K562 (cell line): ENCODE measurements around the gene PLAGL1. TPM values are rescaled to one million over a fixed set of nuclear protein-coding genes. Genes with fewer than 3 reads are reported as not detected.
A peak's percentile ranks its signal among the peaks of the same experiment; 100 is the strongest.

Source experiments
- ATAC-seq: fragments of 200-7000 bp; cut with Tn5 transposase; 3 replicates; pipeline ENCODE4 v1.9.1; 2020; ENCODE audit warnings: moderate library complexity
- BruUV-seq: library from RNA; stranded (reverse); fragments of 400-500 nt; replicated peaks from 2 replicates; lab custom pipeline; 2021; lab: Mats Ljungman, UMichigan
- CTCF ChIA-PET: fragments of 300-600 bp; formaldehyde crosslinking; extraction: SDS; loops from one replicate; lab custom pipeline; 2021; ENCODE audit warnings: low intra/inter-chr PET ratio; lab: Yijun Ruan, JAX
- POLR2A ChIA-PET: fragments of 300-600, 350-650 bp; sonication (Branson Sonifier 250); formaldehyde crosslinking; extraction: SDS; loops from one replicate; lab custom pipeline; 2021; ENCODE audit warnings: antibody characterized with exemption, inconsistent platforms; lab: Yijun Ruan, JAX
- DNase-seq, 4 experiments: peaks; one replicate each; pipeline versions ENCODE4 v3.0.0 to v3.0.0-alpha.2; 2011 to 2018; ENCODE audit warnings: low spot score in 3 of 4, mixed read lengths in 3 of 4; ENCODE audit errors: extremely low read depth in 1 of 4
- FAIRE-seq: peaks from 2 replicates; lab custom pipeline; 2011; peaks lifted over from hg19 to GRCh38; lab: Jason Lieb, UNC
- H2AFZ ChIP-seq: 2 replicates; pipeline ENCODE4 v1.6.0; 2011; ENCODE audit warnings: low read depth, low read length, control low read depth, inconsistent platforms
- H3K27ac ChIP-seq: fragments of 200-600 bp; 3 replicates; pipeline ENCODE4 v1.8.0; 2011; ENCODE audit warnings: low read depth, mild to moderate bottlenecking, control low read depth, inconsistent platforms, low read length, moderate library complexity, mixed read lengths; ENCODE audit errors: extremely low read depth
- H3K27me3 ChIP-seq, 2 experiments: fragments of 300-600 bp in 1 of 2; 2 replicates in 1 of 2; 3 replicates in 1 of 2; pipeline versions ENCODE4 v1.6.0 to v1.8.0; 2011; ENCODE audit warnings: inconsistent platforms in 2 of 2, low read length in 2 of 2, mild to moderate bottlenecking in 1 of 2, mixed read lengths in 1 of 2, moderate library complexity in 1 of 2; ENCODE audit not compliant: control insufficient read depth in 2 of 2, insufficient read depth in 2 of 2
- H3K36me3 ChIP-seq: fragments of 300-600 bp; 3 replicates; pipeline ENCODE4 v1.8.0; 2011; ENCODE audit warnings: mild to moderate bottlenecking, low read length, inconsistent platforms; ENCODE audit not compliant: control insufficient read depth, insufficient read depth
- H3K4me1 ChIP-seq, 2 experiments: fragments of 200-600 bp in 1 of 2; replicated peaks in 1 of 2; 2 replicates in 1 of 2; 3 replicates in 1 of 2; pipeline versions ENCODE4 v1.5.1 to v1.8.0; 2011; ENCODE audit warnings: inconsistent platforms in 2 of 2, low read length in 2 of 2, mild to moderate bottlenecking in 1 of 2, mixed read lengths in 1 of 2, moderate library complexity in 1 of 2; ENCODE audit not compliant: control insufficient read depth in 2 of 2, insufficient read depth in 2 of 2
- H3K4me2 ChIP-seq: 2 replicates; pipeline ENCODE4 v1.6.1; 2011; ENCODE audit warnings: low read length, control low read depth, inconsistent platforms, mixed read lengths; ENCODE audit not compliant: insufficient read depth
- H3K4me3 ChIP-seq: fragments of 200-600 bp; sonication (generic), shearing (Covaris generic); 2 replicates; pipeline ENCODE4 v1.5.1; 2016; ENCODE audit warnings: control low read depth, inconsistent platforms
- H3K79me2 ChIP-seq: fragments of 200-600 bp; 3 replicates; pipeline ENCODE4 v1.8.0; 2011; ENCODE audit warnings: low read length, inconsistent platforms; ENCODE audit not compliant: control insufficient read depth, insufficient read depth
- H3K9ac ChIP-seq, 2 experiments: 2 replicates each; pipeline versions ENCODE4 v1.6.0 to v1.6.1; 2011; ENCODE audit warnings: low read depth in 2 of 2, low read length in 2 of 2, control low read depth in 1 of 2, inconsistent platforms in 1 of 2, mild to moderate bottlenecking in 1 of 2, mixed read lengths in 1 of 2; ENCODE audit not compliant: insufficient read depth in 1 of 2
- H3K9me1 ChIP-seq: one replicate; pipeline ENCODE4 v1.6.0; 2011; ENCODE audit warnings: inconsistent platforms, mild to moderate bottlenecking, low read length, moderate library complexity; ENCODE audit not compliant: control insufficient read depth, insufficient read depth
- H3K9me3 ChIP-seq: replicated peaks from 2 replicates; pipeline ENCODE4 v1.5.1; 2011; ENCODE audit warnings: low read depth, low read length, inconsistent platforms; ENCODE audit not compliant: control insufficient read depth, insufficient read depth
- H4K20me1 ChIP-seq: replicated peaks from 2 replicates; pipeline ENCODE4 v1.6.1; 2011; ENCODE audit warnings: low read length, inconsistent platforms, mixed read lengths; ENCODE audit not compliant: control insufficient read depth, insufficient read depth
- RAD21 ChIP-seq, 2 experiments: fragments of 250-450 bp in 1 of 2; fragments of 450-650 bp in 1 of 2; sonication (Bioruptor Pico) in 1 of 2; formaldehyde crosslinking in 1 of 2; IDR thresholded peaks in 1 of 2; conservative IDR thresholded peaks in 1 of 2; 2 replicates each; pipeline versions ENCODE4 v1.4.0 to v1.8.0; 2020 to 2022; ENCODE audit warnings: mild to moderate bottlenecking in 2 of 2, moderate library complexity in 1 of 2
- RERE ChIP-seq: sonication (generic); formaldehyde crosslinking; IDR thresholded peaks from 2 replicates; pipeline ENCODE4 v1.8.0; 2023; ENCODE audit warnings: missing genetic modification reagents, mild to moderate bottlenecking, borderline replicate concordance
- WGBS: fragments of 100-300 bp; shearing (Covaris generic); methylation state at CpG from one replicate; pipeline ENCODE4 v1.1.6; 2016; ENCODE audit warnings: low coverage, mixed read lengths; ENCODE audit not compliant: insufficient coverage; ENCODE audit errors: missing lambda C conversion rate; 5-methylcytosine and 5-hydroxymethylcytosine counted together
- in situ Hi-C: fragments of 300-500 bp; cut with MboI; formaldehyde crosslinking; loops from 4 replicates; pipeline ENCODE4 v1.15.0; 2018; ENCODE audit warnings: inconsistent platforms, mixed read lengths
- intact Hi-C: fragments of 100-400 bp; cut with micrococcal nuclease; formaldehyde crosslinking; loops from 2 replicates; pipeline ENCODE4 v1.14.2; 2022
- polyA plus RNA-seq, 8 experiments: library from polyadenylated mRNA; depleted of rRNA in 4 of 8; stranded (reverse) in 5 of 8; unstranded in 3 of 8; fragments of >200 nt; fragmentation: Nextera tagmentation in 2 of 8; fragmentation: Illumina TruSeq in 1 of 8; extraction: Ambion mirVana in 2 of 8; extraction: Trizol in 1 of 8; gene quantifications; 2 replicates each; pipeline versions ENCODE4 v1.2.1 to v1.2.3, GENCODE V29; 2011 to 2014; ENCODE audit warnings: inconsistent platforms in 1 of 8, missing spikeins in 1 of 8
- total RNA-seq, 7 experiments: library from RNA; depleted of rRNA in 6 of 7; stranded (reverse); fragments of >200 nt in 6 of 7; fragmentation: Illumina TruSeq in 2 of 7; extraction: Trizol in 2 of 7; gene quantifications; 2 replicates each; pipeline versions ENCODE4 v1.2.1 to v1.2.3, GENCODE V29; 2011 to 2021; ENCODE audit warnings: low replicate concordance in 1 of 7

The PLAGL1 gene
- total and polyA plus RNA-seq, 9 of the 15 experiments (the other 6 are each of a cell fraction or from before 2014, with no cell fraction given) = 4.9 to 29.6 (median 13.2) TPM

- DNase-seq (no peak), ATAC-seq (no peak), FAIRE-seq (no peak)
- no peak overlapping the region for H2AFZ ChIP-seq
- intact Hi-C loops = no loop called here
- no peak overlapping the region for H3K4me2 ChIP-seq
- H3K4me3 ChIP-seq = no peak overlapping the region
- H4K20me1 ChIP-seq = no peaks in the 10 kb centered on the region
- 0 out of 5 replicates have a peak, but pooled peaks cover 0 to 1% of the 10 kb centered on the region in 2 experiments for H3K27me3 ChIP-seq
- WGBS = 30% methylated on average over 4 of the region's 4 CpGs
- H3K9me3 ChIP-seq = no peaks in the 10 kb centered on the region
- CTCF ChIA-PET = no interaction called here
- no peaks in the 10 kb centered on the region for H3K36me3 ChIP-seq
- H3K79me2 ChIP-seq = no peaks in the 10 kb centered on the region
- no peak overlapping the region for H3K27ac ChIP-seq
- TF ChIP-seq RAD21 (CRISPR knock-in tag; conservative IDR thresholded peaks at IDR 0.05 in 1 of 2, IDR thresholded peaks at IDR 0.05 in 1 of 2) = peak in 1 of 2 experiments; percentile 28; a peak in 2 of 4 replicates
- no peak for TF ChIP-seq RERE (CRISPR knock-in tag)
- H3K4me1 ChIP-seq = no peaks in the 10 kb centered on the region
- POLR2A ChIA-PET = interaction anchor here (0.6 to 1.6 kb wide), 2 partner anchors 11 to 373 kb away, joined by 3 to 7 read pairs; no protein-coding TSS in a partner anchor
- no peaks in the 10 kb centered on the region for H3K9me1 ChIP-seq
- no TSS peak for BruUV-seq
- in situ Hi-C loops = no loop called here
- H3K9ac ChIP-seq = no peak overlapping the region
These were observed 54.9 kb downstream of the PLAGL1 start for GRCh38 chr6:143952947-143953701.
